ENCODE results near the gene CUEDC2.

- TF ChIP-seq CTCF (IDR thresholded peaks at IDR 0.05; ENCODE audit: low read depth, low read length) (no peak), EZH2phosphoT487 (IDR thresholded peaks at IDR 0.05; ENCODE audit: low read depth) (no peak)
Measured at GRCh38 chr10:102431452-102432124, 786 bp downstream of the CUEDC2 start.

All from OCI-LY3 (cell line).